Cardiac muscle cell (in vitro differentiated cells and primary cell): ENCODE results near the gene RRP7A. TPM values are rescaled to one million over a fixed set of nuclear protein-coding genes. Genes with fewer than 3 reads are reported as not detected.
A peak's percentile ranks its signal among the peaks of the same experiment; 100 is the strongest.
"Not testable (repeated sequence)": the region's sequence is repeated elsewhere in the genome, so short reads cannot be mapped to it uniquely, and the experiment has no call there.

ENCODE experiments used
- DNase-seq, 2 donors: peaks; one replicate each; pipeline versions ENCODE4 v3.0.0 to v3.0.0-alpha.2; 2010 to 2017; ENCODE audit warnings: low read depth in 1 of 2, low spot score in 1 of 2
- H3K27ac ChIP-seq: fragments of 200-600 bp; sonication (generic); 2 replicates; pipeline ENCODE4 v1.5.1; 2016
- H3K27me3 ChIP-seq: fragments of 200-600 bp; sonication (generic); 2 replicates; pipeline ENCODE4 v1.6.0; 2016; ENCODE audit warnings: control low read depth
- H3K36me3 ChIP-seq: fragments of 200-600 bp; sonication (generic); 2 replicates; pipeline ENCODE4 v1.5.1; 2016; ENCODE audit warnings: control low read depth
- H3K4me1 ChIP-seq: fragments of 200-600 bp; sonication (generic); 2 replicates; pipeline ENCODE4 v1.8.1; 2017; ENCODE audit warnings: low read depth, mild to moderate bottlenecking, mixed run types
- H3K4me3 ChIP-seq: fragments of 200-600 bp; sonication (generic); 2 replicates; pipeline ENCODE4 v1.5.1; 2016; ENCODE audit warnings: mild to moderate bottlenecking
- H3K9me3 ChIP-seq: fragments of 200-600 bp; sonication (generic); 2 replicates; pipeline ENCODE4 v1.5.1; 2017; ENCODE audit warnings: low read depth, mild to moderate bottlenecking, control low read depth
- CTCF ChIP-seq: IDR thresholded peaks from 2 replicates; pipeline ENCODE4 v1.5.1; 2012; ENCODE audit warnings: low read depth, mild to moderate bottlenecking, low read length
- polyA plus RNA-seq: library from polyadenylated mRNA; unstranded; fragments of >200 nt; fragmentation: Nextera tagmentation; extraction: Ambion mirVana; gene quantifications from 2 replicates; pipeline ENCODE4 v1.2.1, GENCODE V29; 2016
- total RNA-seq: library from RNA; depleted of rRNA; stranded (reverse); fragments of >200 nt; gene quantifications from 2 replicates; pipeline ENCODE4 v1.2.3, GENCODE V29; 2016

Gene RRP7A
- total and polyA plus RNA-seq, 2 experiments from 2014 or later, result 39.6 to 43.7 TPM

GRCh38 chr22:42536166-42536565, 16.6 kb upstream of the RRP7A start:
- no peaks in the 10 kb centered on the region for H3K27me3 ChIP-seq
- no peak for DNase-seq
- no peak overlapping the region for H3K27ac ChIP-seq
- TF ChIP-seq CTCF, result no peak
- H3K9me3 ChIP-seq, result no peaks in the 10 kb centered on the region
- no peak overlapping the region for H3K4me3 ChIP-seq
- H3K4me1 ChIP-seq, result no peaks in the 10 kb centered on the region
- no peaks in the 10 kb centered on the region for H3K36me3 ChIP-seq

GRCh38 chr22:42535082-42535731, 15.6 kb upstream of the RRP7A start:
- H3K4me1 ChIP-seq, H3K27ac ChIP-seq, H3K27me3 ChIP-seq, H3K36me3 ChIP-seq, DNase-seq, H3K4me3 ChIP-seq, H3K9me3 ChIP-seq: not testable (repeated sequence)

GRCh38 chr22:42533638-42533977, 14.0 kb upstream of the RRP7A start:
- no peak for TF ChIP-seq CTCF
- no peak overlapping the region for H3K27ac ChIP-seq
- H3K36me3 ChIP-seq, result no peaks in the 10 kb centered on the region
- no peaks in the 10 kb centered on the region for H3K9me3 ChIP-seq
- DNase-seq, result no peak
- H3K4me1 ChIP-seq, result no peaks in the 10 kb centered on the region
- no peak overlapping the region for H3K4me3 ChIP-seq
- no peaks in the 10 kb centered on the region for H3K27me3 ChIP-seq

GRCh38 chr22:42531401-42532084, 11.9 kb upstream of the RRP7A start:
- not testable (repeated sequence) for H3K27me3 ChIP-seq, H3K4me3 ChIP-seq, H3K36me3 ChIP-seq, H3K9me3 ChIP-seq, H3K4me1 ChIP-seq, H3K27ac ChIP-seq
- peak in 1 of 2 donors; percentile 74 for DNase-seq

- not testable (repeated sequence) for H3K27me3 ChIP-seq, H3K36me3 ChIP-seq, H3K4me3 ChIP-seq, H3K4me1 ChIP-seq, DNase-seq, H3K27ac ChIP-seq, H3K9me3 ChIP-seq
Measured at GRCh38 chr22:42529435-42529834, 9.8 kb upstream of the RRP7A start.

- Histone ChIP-seq H3K27me3 (no peaks in the 10 kb centered on the region), H3K27ac (no peak overlapping the region), H3K36me3 (no peaks in the 10 kb centered on the region), H3K4me1 (no peaks in the 10 kb centered on the region), H3K9me3 (no peaks in the 10 kb centered on the region), H3K4me3 (no peak overlapping the region)
- no peak for DNase-seq
- TF ChIP-seq CTCF, result no peak
Measured at GRCh38 chr22:42528591-42529307, 9.2 kb upstream of the RRP7A start.

GRCh38 chr22:42522546-42522945, 3.0 kb upstream of the RRP7A start:
- TF ChIP-seq CTCF, result no peak
- Histone ChIP-seq H3K9me3 (no peaks in the 10 kb centered on the region), H3K27ac (no peak overlapping the region), H3K36me3 (no peaks in the 10 kb centered on the region), H3K4me3 (no peak overlapping the region), H3K4me1 (no peaks in the 10 kb centered on the region), H3K27me3 (no peaks in the 10 kb centered on the region)
- DNase-seq, result no peak
